Esophagus squamous epithelium (tissue), 4 donors: Measurements from ENCODE around the gene XKR8.

Source experiments
- CTCF ChIP-seq, 6 experiments: fragments of 450-650 bp in 4 of 6; fragments of 200-600 bp in 2 of 6; sonication (generic) in 2 of 6; IDR thresholded peaks; one replicate each; pipeline ENCODE4 v1.5.1; 2016 to 2019; ENCODE audit warnings: antibody characterized with exemption in 6 of 6, mild to moderate bottlenecking in 4 of 6, moderate library complexity in 4 of 6
- POLR2A ChIP-seq, 4 donors: fragments of 450-650 bp; IDR thresholded peaks; one replicate each; pipeline ENCODE4 v1.6.1; 2017; ENCODE audit warnings: antibody characterized with exemption in 4 of 4, mild to moderate bottlenecking in 4 of 4, moderate library complexity in 3 of 4

GRCh38 chr1:27990920-27991537 lies 31.3 kb downstream of the XKR8 start:
- TF ChIP-seq CTCF (IDR thresholded peaks at IDR 0.05) (no peak), POLR2A (IDR thresholded peaks at IDR 0.05) (no peak)
